ENCODE measurements around the gene AIM2. TPM values are rescaled to one million over a fixed set of nuclear protein-coding genes. Genes with fewer than 3 reads are reported as not detected.

The AIM2 gene
- total RNA-seq, 1 experiment from 2014 or later = 1.1 TPM

DNA sequence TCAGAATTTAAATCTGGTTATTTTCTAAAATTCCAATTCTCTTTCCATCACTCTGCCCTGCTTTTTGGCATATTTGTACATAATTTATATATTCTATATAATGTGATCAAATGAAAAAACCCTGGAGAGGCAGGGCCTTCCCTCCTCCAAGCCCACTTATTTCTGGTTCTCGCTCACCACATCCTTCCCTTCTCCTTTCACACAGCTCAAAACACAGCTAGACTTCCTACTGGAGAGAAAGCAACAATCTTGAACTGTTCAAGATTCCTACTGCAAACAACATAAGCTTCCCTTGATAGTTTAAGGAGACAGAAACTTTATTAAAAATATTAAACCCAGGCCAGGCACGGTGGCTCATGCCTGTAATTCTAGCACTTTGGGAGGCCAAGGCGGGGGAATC, 7.6 kb upstream of the AIM2 start:
- H3K9me3 ChIP-seq (ENCODE audit: control insufficient read depth, low read depth, low read length) = no peaks in the 10 kb centered on the region
- H2AK5ac ChIP-seq (ENCODE audit: insufficient read length, low read length) = no peak overlapping the region
- H3K23me2 ChIP-seq (ENCODE audit: insufficient read length, low read depth, low read length, poor library complexity, severe bottlenecking) = no peaks in the 10 kb centered on the region
- no peak overlapping the region for H2BK15ac ChIP-seq (ENCODE audit: low read depth, low read length)
- Mint-ChIP-seq H3K27ac (no peak overlapping the region), H3K4me1 (no peaks in the 10 kb centered on the region), H3K36me3 (ENCODE audit: insufficient read depth in 1 of 3, low read depth in 3 of 3) (no peaks in the 10 kb centered on the region), H3K4me3 (no peak overlapping the region), H3K9me3 (no peaks in the 10 kb centered on the region), H3K27me3 (ENCODE audit: low read depth) (no peaks in the 10 kb centered on the region)
- no peak overlapping the region for H2BK120ac ChIP-seq (ENCODE audit: low read depth, low read length, poor library complexity, severe bottlenecking)
- no peak overlapping the region for H4K91ac ChIP-seq (ENCODE audit: insufficient read length, low read depth, low read length)
- H3K4me1 ChIP-seq (ENCODE audit: insufficient read depth, low read length) = no peaks in the 10 kb centered on the region
- no peak overlapping the region for H3K56ac ChIP-seq (ENCODE audit: insufficient read length, low read depth, low read length)
- no peak overlapping the region for H3T11ph ChIP-seq (ENCODE audit: low read length)
- no peak overlapping the region for H4K5ac ChIP-seq (ENCODE audit: insufficient read length, low read depth, low read length)
- no peaks in the 10 kb centered on the region for H3K27me3 ChIP-seq (ENCODE audit: insufficient read depth, low read length)
- H3K79me2 ChIP-seq (ENCODE audit: insufficient read depth, low read length) = no peaks in the 10 kb centered on the region
- H3K4me2 ChIP-seq (ENCODE audit: insufficient read depth, insufficient read length, low read length) = no peak overlapping the region
- H2BK12ac ChIP-seq (ENCODE audit: insufficient read length, low read depth, low read length) = no peak overlapping the region
- TF ChIP-seq, protein P1, sequence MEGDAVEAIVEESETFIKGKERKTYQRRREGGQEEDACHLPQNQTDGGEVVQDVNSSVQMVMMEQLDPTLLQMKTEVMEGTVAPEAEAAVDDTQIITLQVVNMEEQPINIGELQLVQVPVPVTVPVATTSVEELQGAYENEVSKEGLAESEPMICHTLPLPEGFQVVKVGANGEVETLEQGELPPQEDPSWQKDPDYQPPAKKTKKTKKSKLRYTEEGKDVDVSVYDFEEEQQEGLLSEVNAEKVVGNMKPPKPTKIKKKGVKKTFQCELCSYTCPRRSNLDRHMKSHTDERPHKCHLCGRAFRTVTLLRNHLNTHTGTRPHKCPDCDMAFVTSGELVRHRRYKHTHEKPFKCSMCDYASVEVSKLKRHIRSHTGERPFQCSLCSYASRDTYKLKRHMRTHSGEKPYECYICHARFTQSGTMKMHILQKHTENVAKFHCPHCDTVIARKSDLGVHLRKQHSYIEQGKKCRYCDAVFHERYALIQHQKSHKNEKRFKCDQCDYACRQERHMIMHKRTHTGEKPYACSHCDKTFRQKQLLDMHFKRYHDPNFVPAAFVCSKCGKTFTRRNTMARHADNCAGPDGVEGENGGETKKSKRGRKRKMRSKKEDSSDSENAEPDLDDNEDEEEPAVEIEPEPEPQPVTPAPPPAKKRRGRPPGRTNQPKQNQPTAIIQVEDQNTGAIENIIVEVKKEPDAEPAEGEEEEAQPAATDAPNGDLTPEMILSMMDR (conservative IDR thresholded peaks at IDR 0.05) = no peak
- H2BK20ac ChIP-seq (ENCODE audit: low read depth, low read length, poor library complexity, severe bottlenecking) = no peak overlapping the region
- no peaks in the 10 kb centered on the region for H3K79me1 ChIP-seq (ENCODE audit: insufficient read depth, low read depth, low read length, poor library complexity, severe bottlenecking)
- DNase-seq = no peak
- no peak overlapping the region for H4K8ac ChIP-seq (replicated peaks; ENCODE audit: insufficient read length, low read depth, low read length)
- no peak overlapping the region for H2BK5ac ChIP-seq (ENCODE audit: insufficient read length, low read length)
- H3K14ac ChIP-seq (ENCODE audit: insufficient read depth, low read length) = no peak overlapping the region
- H3K9ac ChIP-seq (ENCODE audit: extremely low read depth, insufficient read length, low read length) = no peak overlapping the region
- no peaks in the 10 kb centered on the region for H4K20me1 ChIP-seq (ENCODE audit: control insufficient read depth, insufficient read depth, insufficient read length)
- no CpG with 5 or more reads among the region's 3 CpGs for WGBS (ENCODE audit: extremely low coverage, insufficient read length, low lambda C conversion rate)
- H2AFZ ChIP-seq (ENCODE audit: low read length) = no peak overlapping the region
- H3K4ac ChIP-seq (ENCODE audit: low read depth, low read length) = no peak overlapping the region
- no peak overlapping the region for H3K27ac ChIP-seq (ENCODE audit: insufficient read length, low read depth, low read length)
- H3K18ac ChIP-seq (ENCODE audit: insufficient read length, low read depth, low read length) = no peak overlapping the region
- no peak overlapping the region for H3K23ac ChIP-seq (ENCODE audit: insufficient read length, low read depth, low read length)

All from H9 (cell line).